Inflammatory macrophage treated with lipopolysaccharide for 1 hour (primary cell): ENCODE results near the gene FAM136A.
"Not testable (repeated sequence)": the region's sequence is repeated elsewhere in the genome, so short reads cannot be mapped to it uniquely, and the experiment has no call there.

Experiments used
- DNase-seq, 2 donors: peaks; one replicate each; pipeline ENCODE4 v3.0.0-alpha.2; 2020 to 2022

The FAM136A gene

DNA sequence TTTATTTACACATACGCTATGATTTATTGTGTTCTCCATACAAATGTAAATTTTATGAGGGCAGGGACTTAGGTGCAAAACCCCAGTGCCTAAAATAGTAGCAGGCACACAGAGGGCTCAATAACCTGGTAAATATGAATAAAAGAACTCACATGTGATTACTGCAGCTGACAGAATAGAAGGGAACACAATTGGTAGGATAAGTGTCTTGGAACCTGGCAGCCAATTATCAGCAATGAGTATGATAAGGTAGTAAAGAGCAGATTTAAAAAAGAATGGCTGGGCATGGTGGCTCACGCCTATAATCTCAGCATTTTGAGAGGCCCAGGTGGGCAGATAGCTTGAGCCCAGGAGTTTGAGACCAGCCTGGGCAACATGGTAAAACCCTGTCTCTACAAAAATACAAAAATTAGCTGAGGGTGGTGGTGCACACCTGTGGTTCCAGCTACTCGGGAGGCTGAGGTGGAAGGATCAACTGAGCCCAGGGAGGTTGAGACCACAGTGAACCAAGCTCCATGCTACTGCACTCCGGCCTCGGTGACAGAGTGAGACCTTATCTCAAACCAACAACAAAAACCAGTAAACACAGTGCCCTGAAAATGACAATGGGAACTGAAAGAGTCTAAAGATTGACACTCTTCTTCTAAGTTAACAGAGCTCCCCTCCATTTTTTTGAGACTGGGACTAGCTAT, 18.2 kb downstream of the FAM136A start:
- no peak for DNase-seq

- no peak for DNase-seq
Observed at GRCh38 chr2:70282439-70282838, 19.4 kb downstream of the FAM136A start.

GRCh38 chr2:70280242-70280798, 21.5 kb downstream of the FAM136A start:
- DNase-seq: no peak

DNA sequence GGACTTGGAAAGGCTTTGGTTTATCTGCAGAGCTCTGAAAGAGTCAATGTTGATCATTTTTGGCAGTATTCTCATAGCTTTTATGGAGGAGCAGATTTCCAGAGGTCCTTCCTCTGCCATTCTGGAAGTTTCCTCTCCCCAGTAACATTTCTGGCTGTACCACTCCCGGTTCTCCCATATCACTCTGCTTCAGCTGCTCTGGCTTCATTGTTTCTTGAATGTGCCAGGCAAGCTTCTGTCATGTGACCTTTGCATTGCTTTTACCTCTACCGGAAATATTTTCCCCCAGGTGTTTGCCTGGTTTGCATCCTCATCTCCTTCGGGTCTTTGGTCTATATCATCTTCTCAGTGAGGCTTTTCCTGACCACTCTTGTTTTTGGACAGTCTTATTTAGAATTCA, 31.5 kb downstream of the FAM136A start:
- no peak for DNase-seq

- DNase-seq: not testable (repeated sequence)
Observed at GRCh38 chr2:70269422-70270302, 32.2 kb downstream of the FAM136A start.

DNA sequence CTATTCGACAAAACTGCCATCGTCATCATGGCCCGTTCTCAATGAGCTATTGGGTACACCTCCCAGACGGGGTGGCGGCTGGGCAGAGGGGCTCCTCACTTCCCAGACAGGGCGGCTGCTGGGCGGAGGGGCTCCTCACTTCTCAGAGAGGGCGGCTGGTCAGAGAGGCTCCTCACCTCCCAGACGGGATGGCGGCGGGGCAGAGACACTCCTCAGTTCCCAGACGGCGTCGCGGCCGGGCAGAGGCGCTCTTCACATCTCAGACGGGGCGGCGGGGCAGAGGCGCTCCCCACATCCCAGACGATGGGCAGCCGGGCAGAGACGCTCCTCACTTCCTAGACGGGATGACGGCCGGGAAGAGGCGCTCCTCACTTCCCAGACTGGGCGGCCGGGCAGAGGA, 34.9 kb downstream of the FAM136A start:
- not testable (repeated sequence) for DNase-seq

- no peak for DNase-seq
Observed at GRCh38 chr2:70261501-70261900, 40.4 kb downstream of the FAM136A start.

GRCh38 chr2:70258532-70258875, 43.4 kb downstream of the FAM136A start:
- DNase-seq: no peak

- DNase-seq: no peak
Observed at GRCh38 chr2:70255637-70256314, 46.1 kb downstream of the FAM136A start.

GRCh38 chr2:70250434-70250833, 51.4 kb downstream of the FAM136A start:
- no peak for DNase-seq

- DNase-seq: peak; percentile 98 to 99
Observed at GRCh38 chr2:70248181-70248847, 53.6 kb downstream of the FAM136A start, which contains the start of gene TIA1. TIA1 (minus strand) TSS chr2:70248628; CDS start chr2:70248430, 198 bp downstream.

DNA sequence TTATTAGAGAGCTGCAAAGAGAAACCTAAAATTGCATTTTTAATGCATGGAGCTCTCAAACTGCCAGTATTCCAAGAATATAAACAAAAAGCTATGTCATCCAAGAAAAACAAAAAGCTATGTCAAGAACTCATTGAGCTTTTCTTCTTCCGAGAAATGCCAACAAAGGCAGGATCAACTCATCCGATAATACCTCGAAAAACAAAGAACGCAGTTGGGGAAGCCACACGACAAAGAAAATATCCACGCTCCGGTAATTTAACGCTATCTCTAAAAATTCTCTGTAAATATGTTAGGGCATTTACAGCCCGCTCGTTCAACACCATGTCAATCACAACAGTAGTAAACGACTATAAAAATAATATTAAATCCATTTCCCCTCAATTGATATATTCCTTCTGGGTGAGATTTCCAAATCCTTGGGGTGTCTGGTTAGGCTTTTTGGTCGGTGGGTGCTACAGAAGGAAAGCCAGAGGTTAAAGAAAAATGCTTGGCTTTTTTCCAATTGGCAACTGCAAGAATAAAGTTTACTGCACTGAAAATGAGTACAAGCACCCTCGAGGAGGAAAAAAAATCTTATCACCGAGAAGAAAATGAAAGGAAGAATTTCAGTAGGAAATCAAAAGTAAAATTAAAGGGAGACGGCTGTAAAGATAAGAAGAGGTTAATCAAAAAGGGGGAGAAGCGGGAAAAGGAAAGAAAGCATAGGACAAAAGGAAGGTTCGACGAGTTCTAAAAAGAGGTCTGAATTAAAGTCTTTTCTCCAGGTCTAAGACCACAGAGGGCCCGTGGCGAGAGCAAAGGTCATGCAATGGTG, 54.3 kb downstream of the FAM136A start:
- peak; percentile 24 to 52 for DNase-seq
